ENCODE data around the gene PYHIN1.

- TF ChIP-seq POLR2A (IDR thresholded peaks at IDR 0.05) (no peak), CTCF (IDR thresholded peaks at IDR 0.05 in 4 of 5, conservative IDR thresholded peaks at IDR 0.05 in 1 of 5) (no peak)
Observed at GRCh38 chr1:158924677-158925076, 6.7 kb upstream of the PYHIN1 start.

Data from gastrocnemius medialis (tissue), 4 donors.